NOMO-1 treated with dmso at 0.1 percent for 144 hours (cell line): ENCODE results near the gene WDR70.
"Not testable (repeated sequence)": the region's sequence is repeated elsewhere in the genome, so short reads cannot be mapped to it uniquely, and the experiment has no call there.

Source experiments
- DNase-seq: peaks from one replicate; lab custom pipeline; 2025; ENCODE audit not compliant: unreplicated experiment; lab: John Stamatoyannopoulos, UW

WDR70 gene

GRCh38 chr5:37511646-37512045 is 132.5 kb downstream of the WDR70 start:
- DNase-seq: no peak

- DNase-seq: no peak
These were observed 135.8 kb downstream of the WDR70 start for GRCh38 chr5:37514946-37515345.

- no peak for DNase-seq
These were observed 138.6 kb downstream of the WDR70 start for GRCh38 chr5:37517686-37518085.

GRCh38 chr5:37518356-37518755 is 139.2 kb downstream of the WDR70 start:
- not testable (repeated sequence) for DNase-seq

GRCh38 chr5:37519304-37519703 is 140.2 kb downstream of the WDR70 start:
- no peak for DNase-seq

GRCh38 chr5:37519807-37520206 is 140.7 kb downstream of the WDR70 start:
- no peak for DNase-seq

GRCh38 chr5:37520811-37521210 is 141.7 kb downstream of the WDR70 start:
- no peak for DNase-seq

GRCh38 chr5:37532976-37533740 is 154.0 kb downstream of the WDR70 start:
- no peak for DNase-seq

GRCh38 chr5:37533851-37534250 is 154.7 kb downstream of the WDR70 start:
- no peak for DNase-seq

GRCh38 chr5:37539459-37539858 is 160.3 kb downstream of the WDR70 start:
- DNase-seq: no peak

GRCh38 chr5:37543216-37543615 is 164.1 kb downstream of the WDR70 start:
- DNase-seq: no peak

GRCh38 chr5:37549411-37549810 is 170.3 kb downstream of the WDR70 start:
- no peak for DNase-seq

GRCh38 chr5:37552161-37552560 is 173.0 kb downstream of the WDR70 start:
- DNase-seq: no peak

- DNase-seq: no peak
These were observed 173.9 kb downstream of the WDR70 start for GRCh38 chr5:37552770-37553719.

GRCh38 chr5:37553720-37554404 is 174.7 kb downstream of the WDR70 start:
- DNase-seq: no peak

- DNase-seq: no peak
These were observed 175.3 kb downstream of the WDR70 start for GRCh38 chr5:37554405-37554739.

- no peak for DNase-seq
These were observed 175.8 kb downstream of the WDR70 start for GRCh38 chr5:37554938-37555337.

GRCh38 chr5:37557734-37558293 is 178.7 kb downstream of the WDR70 start:
- no peak for DNase-seq

GRCh38 chr5:37565062-37565670 is 186.0 kb downstream of the WDR70 start:
- no peak for DNase-seq

- DNase-seq: no peak
These were observed 188.4 kb downstream of the WDR70 start for GRCh38 chr5:37567566-37567965.
